GM18526 (cell line): ENCODE measurements around the gene PIR.

Experiments used
- POLR2A ChIP-seq: IDR thresholded peaks from 3 replicates; pipeline ENCODE4 v1.6.1; 2011; ENCODE audit not compliant: insufficient read length; ENCODE audit errors: extremely low read depth

PIR gene

GRCh38 chrX:15493118-15493962, at the start of gene PIR:
Gene PIR, minus strand, starts transcription at chrX:15493333. Its CDS starts 2,076 bp downstream, at chrX:15491257.
- peak; percentile 27 for TF ChIP-seq POLR2A

DNA sequence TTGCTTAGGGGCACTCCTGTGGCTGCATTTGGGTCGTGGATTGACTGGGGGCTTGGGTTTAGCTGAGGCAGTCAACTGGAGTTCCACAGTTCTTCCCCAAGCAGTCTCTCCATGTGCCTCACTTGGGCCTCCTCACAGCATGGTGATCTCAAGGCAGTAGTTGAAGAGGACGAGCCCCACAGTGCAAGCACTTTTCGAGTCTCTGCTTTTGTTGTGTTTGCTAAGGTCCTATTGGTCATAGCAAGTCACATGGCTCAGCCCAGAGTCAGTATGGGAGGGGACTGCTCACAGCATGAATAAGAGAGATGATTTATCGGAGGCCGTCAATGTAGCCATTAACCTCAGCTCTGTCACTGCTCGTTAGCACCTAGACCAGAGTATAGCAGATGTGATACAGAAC, 37.2 kb upstream of the PIR start:
- no peak for TF ChIP-seq POLR2A

DNA sequence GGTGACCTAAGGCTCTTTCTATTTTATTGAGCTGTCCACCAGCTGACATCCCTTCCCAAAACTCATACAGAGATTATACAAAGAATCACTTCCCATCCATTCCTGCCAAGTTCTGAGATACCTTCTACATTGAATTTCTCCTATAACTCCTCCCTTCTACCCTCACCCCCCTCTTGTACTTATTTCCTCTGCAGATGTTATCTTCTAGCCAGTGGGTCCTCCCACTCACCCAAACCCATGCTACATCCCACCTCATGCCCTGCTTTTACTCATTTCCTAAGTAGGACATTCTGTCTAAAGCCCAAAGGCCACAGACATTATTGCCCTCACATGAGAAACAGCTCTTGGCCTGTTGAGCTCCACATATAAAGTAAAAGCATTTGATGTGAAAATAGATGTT, 36.0 kb upstream of the PIR start:
- TF ChIP-seq POLR2A, result no peak

DNA sequence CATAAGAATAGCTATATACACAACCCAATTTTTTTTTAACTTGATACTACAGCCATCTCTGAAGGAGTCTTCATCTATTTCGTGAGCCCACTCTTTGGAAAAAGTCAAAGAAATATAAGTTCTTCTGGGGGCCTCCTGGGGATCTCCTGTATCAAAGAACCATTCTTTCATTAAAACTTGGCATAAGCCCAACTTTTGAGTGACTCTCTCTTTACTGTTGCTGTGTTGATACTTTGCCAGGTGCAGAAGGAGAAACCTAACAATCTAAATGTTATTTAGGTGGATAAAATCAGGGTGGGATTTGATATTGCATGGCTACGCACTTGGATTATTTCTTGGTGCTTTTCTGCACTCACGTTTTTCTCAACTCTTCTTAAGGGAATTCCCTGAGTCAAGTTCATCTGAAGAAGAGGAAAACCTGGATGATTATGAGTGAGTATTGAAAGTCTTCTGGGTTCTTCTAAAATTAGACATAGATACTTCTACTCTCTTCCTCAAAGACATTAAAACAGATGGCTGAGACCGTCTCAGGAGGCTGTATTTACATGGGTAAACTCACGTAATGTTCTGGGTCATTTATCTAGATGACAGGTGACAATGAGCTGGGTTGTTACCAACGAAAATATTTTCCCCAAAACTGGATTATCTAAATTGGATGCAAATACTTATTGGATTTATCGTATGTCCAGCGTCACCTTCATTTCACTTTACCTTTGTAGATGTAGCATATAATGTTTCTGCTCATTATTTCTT, 32.7 kb upstream of the PIR start:
- TF ChIP-seq POLR2A, result no peak

- TF ChIP-seq POLR2A, result no peak
These were observed 31.3 kb upstream of the PIR start for GRCh38 chrX:15524417-15524816.

GRCh38 chrX:15523088-15523487, 30.0 kb upstream of the PIR start:
- no peak for TF ChIP-seq POLR2A

DNA sequence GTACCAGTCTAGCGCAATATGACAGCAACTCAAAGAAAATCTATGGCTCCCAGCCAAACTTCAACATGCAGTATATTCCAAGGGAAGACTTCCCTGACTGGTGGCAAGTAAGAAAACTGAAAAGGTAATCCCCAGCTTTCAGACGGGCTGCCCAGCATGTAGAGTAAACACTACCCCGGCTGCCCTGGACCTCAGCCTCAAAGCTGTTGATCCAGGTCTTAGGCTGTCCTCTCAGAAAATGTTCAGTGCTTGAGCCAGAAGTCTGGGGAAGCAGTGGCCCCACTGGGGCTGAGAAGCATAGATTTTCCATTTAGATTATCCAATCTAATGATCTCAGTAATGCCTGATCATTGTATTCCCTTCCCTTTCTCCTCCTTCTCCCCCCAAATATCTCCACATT, 29.3 kb upstream of the PIR start:
- TF ChIP-seq POLR2A, result no peak

DNA sequence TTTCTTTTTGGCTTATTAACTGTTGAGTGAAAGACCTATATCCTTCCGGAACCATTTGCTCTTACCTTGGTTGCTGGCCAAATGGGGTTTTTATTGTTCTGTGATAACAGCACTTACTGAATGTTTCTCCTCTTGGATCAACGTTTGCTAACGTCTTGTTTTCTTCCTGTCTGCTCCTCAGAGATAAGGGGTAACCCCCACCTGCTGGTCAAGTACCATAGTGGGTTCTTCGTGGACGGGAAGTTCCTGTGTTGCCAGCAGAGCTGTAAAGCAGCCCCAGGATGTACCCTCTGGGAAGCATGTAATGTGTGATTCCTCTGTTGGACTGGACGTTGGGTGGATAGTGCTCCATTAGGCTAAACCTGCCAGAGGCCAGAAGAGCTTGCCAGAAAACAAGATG, 22.8 kb upstream of the PIR start:
- TF ChIP-seq POLR2A, result no peak

GRCh38 chrX:15514279-15514678, 21.1 kb upstream of the PIR start:
- no peak for TF ChIP-seq POLR2A

DNA sequence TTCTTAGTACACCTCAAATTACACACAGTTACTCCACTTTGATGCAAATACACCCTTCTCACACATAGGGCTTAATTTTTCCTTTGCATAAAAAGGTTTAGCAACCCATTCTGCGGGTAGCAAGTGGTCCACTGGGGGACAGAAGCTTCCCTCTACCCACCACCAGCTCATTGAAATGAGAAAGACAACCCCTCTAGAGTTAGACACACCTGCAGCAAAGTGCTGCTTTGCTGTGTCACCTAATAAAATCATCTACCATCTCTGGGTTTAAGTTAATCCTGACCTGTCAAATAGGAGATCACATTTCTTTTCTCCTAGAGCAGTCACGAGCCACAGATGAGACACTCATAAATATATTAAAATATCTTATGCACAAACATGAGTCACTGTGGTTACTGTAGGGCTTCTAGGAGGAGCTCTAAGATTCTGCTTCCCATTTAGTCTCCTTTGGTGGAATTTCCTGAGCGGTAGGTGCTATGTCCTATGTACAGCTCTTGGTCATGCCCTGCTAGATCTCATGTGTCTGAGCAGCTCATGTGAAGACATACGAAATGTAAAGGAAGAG, 19.4 kb upstream of the PIR start:
- no peak for TF ChIP-seq POLR2A

DNA sequence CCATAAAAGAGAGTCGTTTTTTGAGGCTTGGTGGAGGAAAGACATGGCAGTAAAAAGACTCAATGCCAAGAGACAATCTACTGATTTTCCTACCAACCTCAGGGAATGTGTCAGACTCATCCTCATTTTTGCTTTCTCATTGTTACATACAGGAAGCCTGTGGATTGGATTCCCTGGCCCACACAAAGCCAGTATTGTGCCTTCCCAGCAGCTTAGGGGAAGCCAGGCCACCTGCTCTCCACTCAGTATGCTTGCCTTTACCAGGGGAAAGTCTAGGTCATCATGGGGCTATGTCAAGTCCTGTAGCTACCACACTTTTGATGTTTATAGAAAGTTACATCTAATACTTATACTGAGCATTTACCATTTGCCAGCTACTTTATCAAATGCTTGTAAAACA, 18.4 kb upstream of the PIR start:
- no peak for TF ChIP-seq POLR2A

GRCh38 chrX:15509845-15510244, 16.7 kb upstream of the PIR start:
- no peak for TF ChIP-seq POLR2A

DNA sequence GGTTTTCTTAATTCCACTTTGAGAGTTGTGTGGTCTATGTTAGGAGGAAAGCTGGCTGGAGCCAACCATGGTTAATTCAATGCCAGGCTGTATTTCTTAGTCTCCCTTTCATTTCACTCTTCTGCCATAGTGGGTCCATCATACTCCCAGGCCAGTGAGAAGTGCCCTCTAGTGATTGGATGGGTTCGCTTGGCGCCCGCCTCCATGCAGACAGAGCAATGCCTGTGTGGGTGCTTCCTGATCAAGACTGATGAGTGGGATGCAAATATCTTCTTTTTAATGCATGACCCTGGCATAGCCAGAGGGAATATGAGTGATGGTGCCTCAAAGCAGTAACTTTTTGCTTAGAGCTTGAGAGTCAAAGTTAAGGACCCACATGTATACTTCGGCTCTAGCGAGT, 13.9 kb upstream of the PIR start:
- no peak for TF ChIP-seq POLR2A

GRCh38 chrX:15505101-15505500, 12.0 kb upstream of the PIR start:
- no peak for TF ChIP-seq POLR2A

- no peak for TF ChIP-seq POLR2A
These were observed 11.5 kb upstream of the PIR start for GRCh38 chrX:15504661-15505060.

DNA sequence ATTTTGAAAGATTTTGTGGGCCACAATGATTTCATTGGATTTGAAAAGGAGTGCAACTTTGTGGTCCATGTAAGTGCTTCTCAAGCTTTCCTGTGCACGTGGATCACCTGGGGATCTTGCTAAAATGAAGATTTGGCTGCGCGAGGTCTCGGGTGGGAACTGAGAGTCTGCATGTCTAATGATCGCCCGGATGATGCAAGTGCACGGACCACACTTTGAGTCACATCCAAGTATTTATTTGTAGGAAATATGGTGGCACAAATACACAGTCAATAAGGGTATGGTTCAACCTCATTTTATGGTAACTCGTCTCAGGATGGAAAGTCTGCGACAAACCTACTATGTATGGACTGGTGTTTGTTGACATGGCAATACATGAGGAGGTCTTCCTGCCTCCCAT, 8.4 kb upstream of the PIR start:
- no peak for TF ChIP-seq POLR2A
